GM10847 (cell line): ENCODE data around the gene MACROD1.

ENCODE experiments used
- POLR2A ChIP-seq: IDR thresholded peaks from 2 replicates; pipeline ENCODE4 v1.6.1; 2011; ENCODE audit not compliant: insufficient read length; ENCODE audit errors: extremely low read depth

Gene MACROD1

DNA sequence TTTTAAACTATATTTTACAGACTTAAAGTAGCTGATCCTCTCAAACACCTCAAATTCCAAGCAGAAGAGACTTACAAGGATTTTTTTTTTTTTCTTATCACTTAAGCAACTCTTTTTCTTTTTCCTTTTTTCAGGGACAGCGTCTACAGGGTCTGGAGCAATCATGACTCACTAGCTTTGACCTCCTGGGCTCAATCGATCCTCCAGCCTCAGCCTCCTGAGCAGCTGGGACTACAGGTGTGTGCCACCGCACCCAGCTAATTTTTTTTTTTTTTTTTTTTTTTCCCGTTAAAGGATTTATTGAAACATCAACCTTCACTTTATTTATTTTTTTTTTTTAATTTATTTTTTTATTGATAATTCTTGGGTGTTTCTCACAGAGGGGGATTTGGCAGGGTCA, 4.5 kb upstream of the MACROD1 start:
- no peak for TF ChIP-seq POLR2A

DNA sequence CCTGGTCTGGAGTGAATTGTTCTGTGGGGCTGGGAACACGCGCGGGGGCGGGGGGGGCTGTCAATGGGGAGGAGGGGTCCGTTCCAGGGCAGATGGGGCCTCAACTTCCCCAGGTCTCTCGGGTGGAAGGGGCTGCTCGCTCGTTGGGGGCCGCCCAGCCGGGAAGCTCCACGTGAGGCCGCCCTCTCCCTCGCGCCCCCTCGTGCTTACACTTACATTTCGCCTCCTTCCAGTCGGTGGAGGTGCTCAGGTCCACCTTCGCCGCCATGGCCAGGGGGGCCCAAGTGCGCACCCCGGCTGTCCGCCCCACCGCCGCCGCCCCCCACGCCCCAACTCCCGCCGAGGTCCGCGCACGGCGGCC, 452 bp downstream of the MACROD1 start:
- no peak for TF ChIP-seq POLR2A

DNA sequence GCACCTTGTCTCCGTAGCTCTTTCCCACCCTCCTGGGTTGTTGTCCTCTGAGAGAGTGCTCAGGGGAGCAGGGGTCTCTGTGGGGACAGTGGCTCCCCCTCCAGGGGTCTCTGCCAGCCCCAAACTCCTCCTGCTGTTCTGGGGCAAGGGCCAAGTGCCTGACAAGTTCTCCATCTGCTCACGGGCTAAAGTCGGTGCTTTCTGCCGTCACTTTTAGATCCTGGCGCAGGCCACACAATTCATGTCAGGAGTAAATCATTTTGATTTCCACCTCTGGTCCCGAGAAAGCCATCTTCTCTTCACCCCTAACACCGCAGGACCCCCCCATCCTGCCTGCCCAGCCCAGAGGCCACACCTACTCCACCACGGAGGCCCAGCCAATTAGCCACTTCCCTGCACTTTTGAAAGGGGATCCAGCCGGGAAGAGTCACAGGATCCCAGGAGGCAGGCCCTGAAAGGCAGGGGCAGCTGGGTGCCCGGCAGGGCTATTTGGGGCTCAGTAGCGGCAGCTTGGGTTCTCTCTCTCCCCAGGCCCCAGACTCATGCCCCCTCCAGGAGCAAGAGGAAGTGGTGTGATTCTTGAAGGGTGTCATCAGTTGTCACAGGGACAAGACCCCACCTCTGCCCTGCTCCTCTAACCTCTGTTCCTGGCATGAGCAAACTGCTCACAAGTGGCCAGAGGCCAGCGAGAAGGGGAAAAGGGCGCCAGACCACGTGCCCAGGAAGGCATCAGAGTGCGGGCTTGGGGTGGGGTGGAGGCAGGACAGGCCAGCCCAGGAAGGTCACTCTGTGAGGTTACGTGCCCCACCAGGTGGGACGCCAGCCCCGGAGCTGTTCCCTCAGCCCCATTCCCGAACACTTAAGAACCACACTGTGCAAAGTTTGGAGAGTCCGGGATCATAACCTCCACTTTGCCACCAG, 1.3 kb downstream of the MACROD1 start:
- TF ChIP-seq POLR2A: no peak

DNA sequence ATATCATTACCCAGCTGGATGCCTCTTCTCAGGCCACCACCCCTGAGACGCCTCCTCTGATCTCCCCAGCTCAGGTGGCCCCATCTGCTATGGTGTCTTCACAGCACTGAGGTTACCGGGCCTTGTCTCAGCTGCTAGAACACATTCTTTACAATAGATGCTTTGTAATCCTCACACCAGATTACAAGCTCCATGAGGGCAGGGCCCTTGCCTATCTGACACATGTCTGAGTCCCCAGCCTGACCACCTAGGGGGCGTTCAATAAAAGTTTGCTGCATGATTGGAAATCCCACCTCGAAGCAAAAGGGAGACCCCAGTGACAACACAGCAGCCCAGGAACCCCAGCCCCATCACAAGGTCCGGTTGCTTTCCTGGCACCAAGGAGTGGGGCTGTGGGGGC, 2.0 kb downstream of the MACROD1 start:
- no peak for TF ChIP-seq POLR2A

DNA sequence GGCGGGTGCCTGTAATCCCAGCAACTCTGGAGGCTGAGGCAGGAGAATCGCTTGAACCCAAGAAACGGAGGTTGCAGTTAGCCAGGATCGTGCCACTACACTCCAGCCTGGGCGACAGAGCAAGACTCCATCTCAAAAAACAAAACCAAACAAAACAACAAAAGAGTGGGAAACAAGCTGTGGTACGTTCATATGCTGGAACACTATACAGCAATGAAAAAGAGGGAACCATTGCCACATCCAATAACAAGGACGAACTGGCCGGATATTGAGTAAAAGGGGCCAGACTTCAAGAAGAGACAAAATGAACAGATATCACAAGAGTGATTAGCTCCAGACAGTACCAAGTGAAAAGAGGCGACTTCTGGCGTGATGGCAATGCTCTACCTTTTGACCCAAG, 4.9 kb downstream of the MACROD1 start:
- no peak for TF ChIP-seq POLR2A

DNA sequence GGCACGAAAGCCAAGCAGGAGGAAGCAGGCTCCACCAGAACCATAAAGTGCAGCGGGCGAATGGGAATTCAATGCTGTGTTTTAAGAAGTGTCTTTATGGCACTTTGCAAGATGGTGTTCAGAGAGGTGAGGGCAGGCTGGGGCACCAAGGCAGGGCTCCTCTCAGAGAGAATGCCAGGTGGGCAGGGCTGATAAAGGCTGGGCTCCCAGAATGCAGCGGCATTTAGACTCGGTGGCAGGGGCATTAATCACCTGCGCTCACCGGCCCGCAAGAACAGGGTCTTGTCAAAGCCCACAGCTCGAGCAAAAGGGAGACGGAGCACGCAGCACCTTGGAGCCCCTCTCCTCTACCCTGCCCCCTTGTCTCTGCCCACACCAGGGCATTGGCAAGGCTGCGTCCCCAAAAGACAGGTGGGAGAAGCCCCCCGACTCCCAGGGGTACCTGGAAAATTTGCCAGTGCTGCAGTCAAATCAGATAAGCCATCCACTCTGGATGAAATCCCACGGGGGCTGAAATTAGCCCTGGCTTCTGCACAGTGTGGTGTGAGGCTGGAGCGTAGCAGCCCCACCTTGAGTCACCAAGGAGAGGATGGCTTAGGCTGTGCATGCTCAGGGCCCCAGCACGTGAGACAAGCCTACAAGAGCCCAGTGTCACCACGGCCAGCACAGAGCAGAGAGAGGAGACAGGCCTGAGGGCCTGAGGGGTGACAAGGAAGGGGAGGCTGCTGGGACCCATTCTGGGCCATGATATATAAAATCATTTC, 8.1 kb downstream of the MACROD1 start:
- TF ChIP-seq POLR2A: no peak

DNA sequence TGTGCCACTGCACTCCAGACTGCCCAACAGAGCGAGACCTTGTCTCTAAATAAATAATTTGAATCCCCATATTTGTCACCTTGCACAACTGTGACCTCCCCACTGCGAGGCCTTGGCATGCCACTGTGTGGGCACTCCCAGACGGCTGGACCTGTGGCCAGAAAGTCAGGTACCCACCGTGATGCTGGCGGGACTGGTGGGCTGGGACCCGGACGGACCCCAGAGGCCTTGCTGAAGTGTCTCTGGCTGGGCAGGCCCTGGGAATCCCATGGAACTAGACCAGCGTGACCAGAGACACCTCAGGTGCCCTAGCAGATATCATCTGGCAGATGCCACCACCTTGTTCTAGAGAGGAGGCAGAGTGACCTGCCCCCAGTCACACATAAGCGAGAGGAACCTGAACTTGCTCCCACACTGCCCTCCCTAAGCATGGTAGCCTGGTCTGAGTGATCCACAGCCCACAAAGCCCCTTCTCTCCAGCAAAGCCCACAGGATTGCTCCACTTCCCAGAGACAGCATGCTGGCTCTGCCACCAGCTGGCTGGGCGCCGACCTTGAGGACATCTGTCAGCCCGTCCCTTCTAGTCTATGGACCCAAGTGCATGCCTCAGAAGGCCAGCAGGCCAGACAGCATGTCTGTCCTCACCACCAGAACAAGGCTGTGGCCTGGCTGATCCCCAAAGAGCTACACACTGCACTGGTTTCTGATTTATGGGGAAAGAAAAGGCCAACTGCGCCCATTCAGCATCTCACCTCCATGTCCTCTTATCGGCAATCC, 9.5 kb downstream of the MACROD1 start:
- TF ChIP-seq POLR2A: no peak

DNA sequence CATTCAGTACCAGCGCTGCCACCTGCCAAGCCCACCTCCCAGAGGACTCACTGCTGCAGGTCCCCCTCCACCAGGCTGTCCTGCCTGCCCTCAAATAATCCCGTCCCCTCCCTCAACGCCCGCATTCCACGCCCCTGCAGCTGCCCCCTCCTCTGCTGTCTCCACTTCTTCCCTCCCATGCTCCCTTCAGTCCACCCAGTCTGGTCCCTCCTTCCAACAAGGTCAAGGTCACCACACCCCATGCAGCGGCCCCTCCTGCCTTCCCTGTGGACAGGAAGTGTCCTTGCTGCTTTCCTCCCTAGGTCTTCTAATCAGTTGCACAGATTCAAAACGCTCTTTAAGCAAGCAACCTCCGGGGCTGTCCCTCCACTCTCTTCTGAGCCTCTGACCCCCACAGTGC, 12.1 kb downstream of the MACROD1 start:
- no peak for TF ChIP-seq POLR2A

DNA sequence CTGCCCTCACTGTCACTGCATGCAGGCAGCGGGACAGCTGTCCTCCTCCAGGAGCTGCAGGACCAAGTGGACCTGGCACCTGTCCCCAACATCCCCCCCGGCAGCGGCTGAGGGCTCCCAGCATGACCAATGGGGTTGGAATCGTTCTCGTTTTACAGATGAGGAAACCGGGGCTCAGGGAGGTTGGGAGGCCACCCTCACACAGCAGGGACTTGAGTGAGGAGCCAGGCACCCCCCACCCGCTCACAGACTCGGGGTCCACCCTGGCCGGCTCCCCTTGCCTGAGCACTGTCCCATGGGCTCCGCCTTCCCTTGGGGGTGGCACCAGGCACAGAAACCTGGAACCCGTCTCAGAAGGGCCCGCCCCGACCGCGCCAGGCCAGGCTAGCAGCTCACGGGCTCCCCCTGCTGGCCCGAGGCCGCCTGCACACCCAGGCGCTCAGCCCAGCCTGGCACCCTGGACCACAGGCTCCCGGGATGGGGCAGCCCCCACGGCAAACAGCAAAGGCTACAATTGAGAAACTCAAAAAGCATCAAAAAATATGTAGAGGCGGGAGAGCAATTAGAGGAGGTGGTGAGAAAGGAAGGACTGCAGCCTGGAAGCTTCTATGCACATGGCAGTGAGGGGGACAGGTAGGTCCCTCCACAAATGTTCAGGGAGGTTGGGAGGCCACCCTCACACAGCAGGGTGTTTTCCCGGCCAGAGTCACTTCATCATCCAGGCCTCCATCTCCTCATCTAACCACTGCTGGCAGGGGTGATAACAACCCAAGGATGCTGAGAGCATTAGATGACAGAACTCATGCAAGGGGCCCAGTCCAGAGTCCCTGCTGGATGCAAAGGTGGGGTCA, 12.8 kb downstream of the MACROD1 start:
- no peak for TF ChIP-seq POLR2A

DNA sequence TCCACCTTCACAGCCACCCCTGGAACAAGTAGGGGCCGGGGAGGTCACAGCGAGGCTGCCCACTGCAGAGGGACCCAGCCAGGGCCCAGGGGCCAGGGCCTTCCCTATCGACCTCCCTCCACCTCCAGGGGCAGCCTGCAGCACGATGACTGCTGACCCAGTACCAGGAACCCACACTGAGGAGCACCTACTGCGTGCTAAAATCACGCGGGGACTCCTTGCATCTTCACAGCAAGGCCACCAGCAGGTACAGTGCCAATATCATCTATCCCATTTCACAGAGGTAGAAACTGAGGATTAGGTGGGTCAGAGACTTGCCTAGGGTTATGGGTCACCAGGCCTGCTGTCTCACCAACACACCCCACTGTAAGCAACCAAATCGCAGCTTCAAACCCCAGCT, 14.6 kb downstream of the MACROD1 start:
- no peak for TF ChIP-seq POLR2A

DNA sequence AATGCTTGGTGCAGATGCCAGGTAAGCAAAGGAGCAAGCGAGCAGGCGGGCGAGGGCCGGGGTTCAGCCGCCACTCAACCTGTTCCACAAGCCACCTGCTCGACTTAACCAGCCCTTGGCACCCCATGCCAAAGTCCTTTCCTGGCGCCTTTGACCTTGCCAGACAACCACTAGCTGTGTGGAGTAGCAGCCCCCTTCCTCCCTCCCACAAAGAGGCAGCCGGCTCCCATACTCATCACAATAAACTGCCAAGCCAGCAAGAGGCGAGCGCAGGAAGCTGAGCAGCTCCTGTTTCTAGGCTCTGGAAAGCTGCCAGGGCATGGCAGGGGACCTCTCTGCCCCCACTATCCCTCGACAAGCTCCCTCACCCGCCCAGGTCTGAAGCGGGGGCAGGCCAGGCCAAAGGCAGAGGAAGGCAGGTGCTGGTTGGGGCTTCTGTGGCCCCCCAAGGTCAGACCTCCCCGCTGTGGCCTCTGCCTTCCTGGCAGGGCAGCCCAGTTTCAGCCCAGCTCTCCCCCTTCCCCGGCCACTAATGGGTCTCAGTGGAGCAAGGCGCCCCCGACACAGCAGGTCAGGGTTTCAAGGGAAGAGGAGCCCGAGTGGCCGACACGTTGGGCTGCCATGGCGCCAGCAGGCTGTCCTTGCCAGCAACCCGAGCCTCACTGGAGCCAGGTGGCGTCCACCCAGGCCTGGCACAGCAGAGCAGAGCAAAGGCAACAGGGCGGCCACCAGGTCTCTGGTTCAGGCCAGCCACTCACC, 15.3 kb downstream of the MACROD1 start:
- TF ChIP-seq POLR2A: no peak

DNA sequence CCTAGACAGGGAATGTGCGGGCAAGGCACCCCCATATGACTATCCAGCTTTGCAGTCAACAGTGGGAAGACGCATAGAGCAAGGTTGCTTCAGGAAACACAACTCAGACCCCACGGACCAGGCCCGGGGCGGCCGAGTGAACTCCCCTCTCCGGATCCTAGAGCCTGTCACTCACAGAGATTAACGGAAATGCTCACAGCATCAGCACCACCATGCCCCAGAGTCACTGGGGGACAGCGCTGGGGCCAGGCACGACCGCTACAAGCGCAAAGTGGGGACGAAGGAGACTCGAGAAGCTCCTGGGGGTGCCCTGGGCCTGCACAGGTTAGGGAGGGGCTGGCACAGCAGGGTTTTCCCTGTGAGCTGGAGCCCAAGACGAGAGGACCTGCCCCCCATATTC, 15.9 kb downstream of the MACROD1 start:
- no peak for TF ChIP-seq POLR2A

DNA sequence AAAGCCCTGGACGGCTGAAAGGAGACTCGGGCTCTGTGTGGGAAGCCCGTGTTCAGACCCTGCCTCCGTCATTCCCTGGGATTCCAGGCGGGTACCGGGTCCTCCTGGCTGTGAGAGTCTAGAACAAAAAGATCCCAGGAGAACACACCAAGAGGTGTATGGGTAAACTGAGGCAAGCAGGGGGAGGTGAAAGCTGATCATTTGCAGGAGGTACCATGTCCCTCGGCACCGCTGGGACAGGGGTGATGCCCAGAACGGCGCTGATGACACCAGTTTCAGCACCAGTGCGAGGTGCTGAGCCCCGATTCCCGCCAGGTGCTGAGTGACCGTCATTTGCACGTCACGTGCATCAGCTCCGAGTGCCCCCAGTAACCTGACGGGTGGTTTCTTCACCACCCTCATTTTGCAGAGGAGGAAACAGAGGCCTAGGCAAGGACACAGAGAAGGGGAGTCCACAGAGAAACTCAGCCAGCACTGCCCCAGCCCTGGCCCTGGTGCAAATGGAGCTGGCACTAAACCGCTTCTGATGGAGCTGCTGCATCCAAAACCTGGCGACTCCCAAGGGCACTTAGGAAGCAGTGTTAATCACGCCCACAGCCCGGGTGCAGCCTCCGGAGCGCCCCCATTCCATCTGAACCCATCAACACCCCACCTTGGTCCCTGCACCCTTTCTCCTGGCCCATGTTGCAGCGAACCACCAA, 16.8 kb downstream of the MACROD1 start:
- TF ChIP-seq POLR2A: no peak

DNA sequence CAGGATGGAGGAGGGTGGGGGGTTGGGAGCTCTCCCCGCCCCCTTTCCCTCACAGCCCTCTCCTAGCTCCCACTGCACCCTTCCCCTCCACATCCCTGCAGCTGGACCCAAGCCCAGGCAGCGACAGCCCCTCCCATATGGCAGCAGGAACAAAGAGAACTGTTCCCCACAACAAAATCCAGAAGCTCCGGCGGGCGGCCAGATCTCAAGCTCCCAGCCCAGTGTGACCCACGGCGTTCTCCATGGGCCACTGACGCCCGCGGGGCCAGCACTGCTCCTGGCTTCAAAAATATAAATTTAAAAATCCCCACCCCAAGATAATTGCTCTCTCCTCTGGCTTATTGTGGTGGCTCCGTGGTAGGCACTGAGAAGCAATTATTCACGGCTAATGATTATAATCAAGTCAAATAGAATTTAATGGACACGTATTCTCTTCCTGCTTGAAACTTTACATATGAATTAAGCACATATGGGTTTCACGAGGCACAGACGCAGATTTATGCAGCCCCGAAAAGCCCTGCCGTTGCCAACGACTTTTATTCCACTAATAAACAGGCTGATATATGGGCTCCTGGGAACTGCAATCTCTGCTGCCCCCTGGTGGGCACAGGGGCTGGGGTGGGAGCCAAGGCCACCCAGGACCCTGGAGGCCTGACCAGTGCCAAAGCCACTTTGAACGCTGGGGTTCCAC, 17.5 kb downstream of the MACROD1 start:
- TF ChIP-seq POLR2A: no peak
